Measurements from ENCODE around the gene CABP2. TPM values are rescaled to one million over a fixed set of nuclear protein-coding genes. Genes with fewer than 3 reads are reported as not detected.

CABP2 gene
- polyA plus RNA-seq: not detected in 2 replicates

GRCh38 chr11:67522844-67523555 lies at the start of gene CABP2:
Gene CABP2 (minus strand): TSS chr11:67523446. CDS start chr11:67523326, 120 bp downstream.

GRCh38 chr11:67507864-67508485 lies 15.3 kb downstream of the CABP2 start, which contains the start of gene CDK2AP2:
Gene CDK2AP2 (minus strand): TSS chr11:67508162. CDS start chr11:67508082, 80 bp downstream.

DNA sequence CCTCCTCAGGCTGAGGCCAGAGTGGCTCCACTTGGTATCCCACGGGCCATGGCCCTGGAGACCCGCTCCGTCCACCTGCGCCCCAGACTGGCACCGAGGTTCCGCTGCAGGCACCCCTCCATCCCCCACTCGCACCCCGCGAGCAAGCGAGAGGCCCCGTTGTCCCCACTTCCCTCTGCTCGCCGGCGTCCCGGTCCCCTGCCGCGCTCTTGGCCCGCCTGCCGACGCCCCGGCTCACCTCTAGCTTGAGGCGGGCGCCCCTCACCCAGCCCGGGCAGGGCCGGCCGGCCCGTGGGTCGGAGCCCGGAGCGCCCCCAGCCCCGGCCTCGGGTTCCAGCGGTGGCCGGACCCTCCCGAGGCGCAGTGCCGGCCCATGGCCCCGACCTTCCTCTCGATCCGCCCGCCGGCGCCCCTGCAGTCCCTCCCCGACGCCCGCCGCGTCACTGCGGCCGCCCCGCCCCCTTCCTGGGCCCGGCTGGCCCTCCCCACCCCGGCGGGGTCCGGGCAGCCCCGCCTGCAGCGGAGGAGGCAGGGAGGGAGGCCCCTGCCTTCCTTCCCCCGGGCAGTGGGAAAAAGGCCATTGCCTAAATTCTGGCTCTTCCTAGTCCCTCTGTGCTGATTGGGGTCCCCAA lies 18.2 kb downstream of the CABP2 start, which contains the start of gene PITPNM1:
Gene PITPNM1 (minus strand): TSS at position 414 of the 632 bp plus-strand sequence. CDS start 1,183 bp downstream, outside the sequence.

DNA sequence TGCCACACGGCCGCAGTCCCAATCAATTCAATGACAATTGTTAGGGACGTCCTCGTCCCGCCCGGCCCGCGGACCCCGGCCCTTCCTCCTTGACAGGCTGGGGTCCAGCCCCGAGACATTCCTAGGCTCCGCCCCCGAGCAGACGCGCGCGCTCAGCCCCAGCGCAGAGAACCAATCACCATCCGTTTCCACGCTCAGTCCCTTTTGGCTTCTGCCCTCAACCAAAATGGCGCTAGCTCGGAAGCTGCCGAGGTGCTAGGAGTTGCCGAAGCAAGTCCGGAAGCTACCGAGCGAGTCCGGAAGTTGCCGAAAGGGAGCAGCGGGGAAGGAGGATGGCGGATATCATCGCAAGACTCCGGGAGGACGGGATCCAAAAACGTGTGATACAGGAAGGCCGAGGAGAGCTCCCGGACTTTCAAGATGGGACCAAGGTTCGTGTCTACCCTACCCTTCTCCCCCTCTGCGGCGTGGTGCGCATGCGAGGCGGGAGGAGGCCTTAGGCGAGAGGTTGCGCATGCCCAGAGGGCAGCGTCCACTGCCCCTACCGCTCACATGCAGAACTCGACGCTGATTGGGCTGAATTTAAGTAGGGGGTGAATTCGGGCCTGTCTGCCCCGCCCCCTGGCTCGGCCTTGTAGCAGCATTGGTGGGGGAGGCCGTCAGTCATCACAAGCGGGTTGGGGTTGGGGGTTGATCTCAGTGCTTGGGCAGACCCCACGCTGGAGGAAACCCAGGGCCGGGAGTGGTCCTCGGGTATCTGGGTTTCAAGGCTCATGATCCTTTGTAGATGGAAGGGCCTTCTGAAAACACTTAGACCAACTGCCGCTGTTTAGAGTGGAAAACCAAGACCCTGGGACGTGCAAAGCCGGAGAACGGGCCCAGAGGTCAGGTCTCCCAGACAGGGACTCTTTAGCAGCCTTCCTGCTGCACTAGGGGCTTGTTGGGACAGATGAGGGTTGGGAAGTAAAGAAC lies 40.1 kb downstream of the CABP2 start, which contains the start of gene AIP:
Gene AIP (plus strand): TSS at position 200 of the 972 bp plus-strand sequence. CDS start 133 bp downstream, at position 333.

Other genes starting within 250 kb of the CABP2 start
- gene ANKRD13D, start 234.1 kb downstream of the CABP2 start, polyA plus RNA-seq: 0.63 and 4.3 TPM in 2 replicates
- gene SSH3, start 219.9 kb downstream of the CABP2 start, polyA plus RNA-seq: 3.2 TPM in 1 of 2 replicates, not detected in the other
- gene POLD4, start 169.9 kb downstream of the CABP2 start, polyA plus RNA-seq: 4.0 TPM in 1 of 2 replicates, not detected in the other
- not detected in 2 replicates for gene CLCF1, start 149.8 kb downstream of the CABP2 start, polyA plus RNA-seq
- 0.35 and 2.5 TPM in 2 replicates for gene RAD9A, start 131.5 kb downstream of the CABP2 start, polyA plus RNA-seq
- gene PPP1CA, start 121.6 kb downstream of the CABP2 start, polyA plus RNA-seq: 14.0 and 30.5 TPM in 2 replicates
- gene TBC1D10C, start 119.4 kb downstream of the CABP2 start, polyA plus RNA-seq: not detected in 2 replicates
- 0.39 and 0.41 TPM in 2 replicates for gene CARNS1, start 107.8 kb downstream of the CABP2 start, polyA plus RNA-seq
- gene RPS6KB2, start 95.0 kb downstream of the CABP2 start, polyA plus RNA-seq: 0.66 TPM in 1 of 2 replicates, not detected in the other
- gene PTPRCAP, start 85.8 kb downstream of the CABP2 start, polyA plus RNA-seq: 1.0 TPM in 1 of 2 replicates, not detected in the other
- 1.5 and 4.7 TPM in 2 replicates for gene CORO1B, start 80.0 kb downstream of the CABP2 start, polyA plus RNA-seq
- not detected in 2 replicates for gene GPR152, start 70.7 kb downstream of the CABP2 start, polyA plus RNA-seq
- gene CABP4, start 68.1 kb downstream of the CABP2 start, polyA plus RNA-seq: 0.08 and 0.52 TPM in 2 replicates
- gene TMEM134, start 54.2 kb downstream of the CABP2 start, polyA plus RNA-seq: 37.1 and 46.2 TPM in 2 replicates
- 33.2 and 34.2 TPM in 2 replicates for gene AIP, start 40.4 kb downstream of the CABP2 start, polyA plus RNA-seq
- gene PITPNM1, start 18.1 kb downstream of the CABP2 start, polyA plus RNA-seq: 0.10 and 0.95 TPM in 2 replicates
- 30.5 and 34.5 TPM in 2 replicates for gene CDK2AP2, start 15.3 kb downstream of the CABP2 start, polyA plus RNA-seq
- gene GSTP1, start 60.4 kb upstream of the CABP2 start, polyA plus RNA-seq: 101 and 134 TPM in 2 replicates
- gene NDUFV1, start 83.5 kb upstream of the CABP2 start, polyA plus RNA-seq: 104 and 130 TPM in 2 replicates
- gene NUDT8, start 106.5 kb upstream of the CABP2 start, polyA plus RNA-seq: 0.46 and 0.71 TPM in 2 replicates
- gene TBX10, start 116.3 kb upstream of the CABP2 start, polyA plus RNA-seq: not detected in 2 replicates
- not detected in 2 replicates for gene ACY3, start 127.3 kb upstream of the CABP2 start, polyA plus RNA-seq
- not detected in 2 replicates for gene ALDH3B2, start 151.2 kb upstream of the CABP2 start, polyA plus RNA-seq